Panc1 (cell line): ENCODE measurements around the gene KIZ. TPM values are rescaled to one million over a fixed set of nuclear protein-coding genes. Genes with fewer than 3 reads are reported as not detected.

Experiments
- ATAC-seq: fragments of 200-7000 bp; cut with Tn5 transposase; 2 replicates; pipeline ENCODE4 v1.9.1; 2020; ENCODE audit warnings: mild to moderate bottlenecking, moderate library complexity
- BruUV-seq: library from RNA; stranded (reverse); fragments of 400-500 nt; replicated peaks from 2 replicates; lab custom pipeline; 2021; lab: Mats Ljungman, UMichigan
- CTCF ChIA-PET: fragments of 300-600 bp; sonication (Branson Sonifier 250); formaldehyde crosslinking; loops from one replicate; lab custom pipeline; 2022; ENCODE audit warnings: antibody characterized with exemption; lab: Charles Lee
- POLR2A ChIA-PET: fragments of 300-600 bp; sonication (Branson Sonifier 250); formaldehyde crosslinking; loops from one replicate; lab custom pipeline; 2022; ENCODE audit warnings: antibody characterized with exemption; lab: Charles Lee
- DNase-seq: peaks from one replicate; pipeline ENCODE4 v3.0.0-alpha.2; 2010; ENCODE audit warnings: low read depth, low spot score
- H3K27ac ChIP-seq: 2 replicates; pipeline ENCODE4 v1.5.1; 2011; ENCODE audit warnings: mild to moderate bottlenecking, low read length, inconsistent platforms
- H3K27me3 ChIP-seq: fragments of 200-500 bp; sonication (Bioruptor generic); 2 replicates; pipeline ENCODE4 v1.6.0; 2014; ENCODE audit warnings: low read length, inconsistent platforms; ENCODE audit not compliant: control insufficient read depth, insufficient read depth
- H3K36me3 ChIP-seq: fragments of 200-500 bp; sonication (Bioruptor generic); 2 replicates; pipeline ENCODE4 v1.5.1; 2014; ENCODE audit warnings: inconsistent platforms, mild to moderate bottlenecking, low read length, moderate library complexity; ENCODE audit not compliant: control insufficient read depth, insufficient read depth
- H3K4me1 ChIP-seq: 2 replicates; pipeline ENCODE4 v1.5.1; 2011; ENCODE audit warnings: inconsistent platforms, mild to moderate bottlenecking, low read length, moderate library complexity; ENCODE audit not compliant: control insufficient read depth, insufficient read depth
- H3K4me3 ChIP-seq, 2 experiments: 2 replicates each; pipeline ENCODE4 v1.5.1; 2011 to 2012; ENCODE audit warnings: low read depth in 2 of 2, low read length in 2 of 2, mild to moderate bottlenecking in 2 of 2, inconsistent platforms in 1 of 2, moderate library complexity in 1 of 2
- H3K9me3 ChIP-seq: fragments of 200-500 bp; sonication (Bioruptor generic); 2 replicates; pipeline ENCODE4 v1.5.1; 2014; ENCODE audit warnings: low read depth, mild to moderate bottlenecking, inconsistent platforms, low read length, moderate library complexity; ENCODE audit not compliant: control insufficient read depth, insufficient read depth
- POLR2AphosphoS5 ChIP-seq: IDR thresholded peaks from 2 replicates; pipeline ENCODE4 v1.6.1; 2012; ENCODE audit warnings: mild to moderate bottlenecking, low read depth, low read length, moderate library complexity
- SIN3A ChIP-seq: IDR thresholded peaks from 2 replicates; pipeline ENCODE4 v1.6.1; 2012; ENCODE audit warnings: low read depth, mild to moderate bottlenecking, low read length, moderate library complexity, borderline replicate concordance; ENCODE audit not compliant: insufficient read depth
- TCF7L2 ChIP-seq: IDR thresholded peaks from 2 replicates; pipeline ENCODE4 v1.6.1; 2011; ENCODE audit warnings: mild to moderate bottlenecking, low read depth, low read length, inconsistent platforms
- in situ Hi-C: cut with HindIII; loops from 2 replicates; pipeline ENCODE4 v1.10.0; 2016; ENCODE audit warnings: low sequenced_read_pairs, low pct_unique_long_range_greater_than_20kb
- intact Hi-C: fragments of 100-400 bp; cut with micrococcal nuclease; formaldehyde crosslinking; loops from one replicate; pipeline ENCODE4 v1.10.0; 2022; ENCODE audit not compliant: unreplicated experiment
- total RNA-seq: library from RNA; stranded (reverse); gene quantifications from one replicate; pipeline ENCODE4 v1.2.1, GENCODE V29; 2021; ENCODE audit not compliant: unreplicated experiment
- TF ChIP-seq, protein P1 (sequence below): fragments of 450-650 bp; IDR thresholded peaks from 2 replicates; pipeline ENCODE4 v1.5.1; 2017; ENCODE audit warnings: mild to moderate bottlenecking
- TF ChIP-seq, protein P2 (sequence below), 2 experiments: IDR thresholded peaks; 2 replicates each; pipeline ENCODE4 v1.6.1; 2011 to 2012; ENCODE audit warnings: low read depth in 2 of 2, control low read depth in 1 of 2, low read length in 1 of 2, mild to moderate bottlenecking in 1 of 2, moderate library complexity in 1 of 2; ENCODE audit not compliant: insufficient read depth in 1 of 2

The KIZ gene
- total RNA-seq, 1 experiment from 2014 or later: 6.5 TPM

DNA sequence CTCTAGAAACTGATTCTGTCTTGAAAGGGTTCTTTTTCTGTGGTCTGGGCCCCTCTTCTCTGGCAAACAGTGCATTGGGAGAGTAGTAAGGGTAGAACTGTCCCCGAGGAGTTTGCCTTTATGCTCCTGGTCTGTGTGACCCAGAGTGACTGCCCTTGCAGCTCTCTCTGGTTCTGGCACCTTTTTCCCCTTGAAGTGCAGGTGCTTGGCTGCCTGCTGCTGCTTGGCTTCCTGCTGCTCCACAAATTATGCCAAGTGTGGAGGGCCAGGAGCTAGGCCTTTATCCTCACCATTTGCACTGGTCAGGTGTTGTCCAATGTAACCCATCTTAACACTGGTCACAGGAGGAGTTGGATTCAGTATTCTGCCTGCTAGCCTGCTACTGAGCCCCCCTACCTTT lies 11.2 kb downstream of the KIZ start:
- H3K27me3 ChIP-seq: no peaks in the 10 kb centered on the region
- no peaks in the 10 kb centered on the region for H3K36me3 ChIP-seq
- BruUV-seq: no TSS peak
- no peak for TF ChIP-seq POLR2AphosphoS5
- TF ChIP-seq, protein P1, sequence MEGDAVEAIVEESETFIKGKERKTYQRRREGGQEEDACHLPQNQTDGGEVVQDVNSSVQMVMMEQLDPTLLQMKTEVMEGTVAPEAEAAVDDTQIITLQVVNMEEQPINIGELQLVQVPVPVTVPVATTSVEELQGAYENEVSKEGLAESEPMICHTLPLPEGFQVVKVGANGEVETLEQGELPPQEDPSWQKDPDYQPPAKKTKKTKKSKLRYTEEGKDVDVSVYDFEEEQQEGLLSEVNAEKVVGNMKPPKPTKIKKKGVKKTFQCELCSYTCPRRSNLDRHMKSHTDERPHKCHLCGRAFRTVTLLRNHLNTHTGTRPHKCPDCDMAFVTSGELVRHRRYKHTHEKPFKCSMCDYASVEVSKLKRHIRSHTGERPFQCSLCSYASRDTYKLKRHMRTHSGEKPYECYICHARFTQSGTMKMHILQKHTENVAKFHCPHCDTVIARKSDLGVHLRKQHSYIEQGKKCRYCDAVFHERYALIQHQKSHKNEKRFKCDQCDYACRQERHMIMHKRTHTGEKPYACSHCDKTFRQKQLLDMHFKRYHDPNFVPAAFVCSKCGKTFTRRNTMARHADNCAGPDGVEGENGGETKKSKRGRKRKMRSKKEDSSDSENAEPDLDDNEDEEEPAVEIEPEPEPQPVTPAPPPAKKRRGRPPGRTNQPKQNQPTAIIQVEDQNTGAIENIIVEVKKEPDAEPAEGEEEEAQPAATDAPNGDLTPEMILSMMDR: no peak
- TF ChIP-seq, protein P2, sequence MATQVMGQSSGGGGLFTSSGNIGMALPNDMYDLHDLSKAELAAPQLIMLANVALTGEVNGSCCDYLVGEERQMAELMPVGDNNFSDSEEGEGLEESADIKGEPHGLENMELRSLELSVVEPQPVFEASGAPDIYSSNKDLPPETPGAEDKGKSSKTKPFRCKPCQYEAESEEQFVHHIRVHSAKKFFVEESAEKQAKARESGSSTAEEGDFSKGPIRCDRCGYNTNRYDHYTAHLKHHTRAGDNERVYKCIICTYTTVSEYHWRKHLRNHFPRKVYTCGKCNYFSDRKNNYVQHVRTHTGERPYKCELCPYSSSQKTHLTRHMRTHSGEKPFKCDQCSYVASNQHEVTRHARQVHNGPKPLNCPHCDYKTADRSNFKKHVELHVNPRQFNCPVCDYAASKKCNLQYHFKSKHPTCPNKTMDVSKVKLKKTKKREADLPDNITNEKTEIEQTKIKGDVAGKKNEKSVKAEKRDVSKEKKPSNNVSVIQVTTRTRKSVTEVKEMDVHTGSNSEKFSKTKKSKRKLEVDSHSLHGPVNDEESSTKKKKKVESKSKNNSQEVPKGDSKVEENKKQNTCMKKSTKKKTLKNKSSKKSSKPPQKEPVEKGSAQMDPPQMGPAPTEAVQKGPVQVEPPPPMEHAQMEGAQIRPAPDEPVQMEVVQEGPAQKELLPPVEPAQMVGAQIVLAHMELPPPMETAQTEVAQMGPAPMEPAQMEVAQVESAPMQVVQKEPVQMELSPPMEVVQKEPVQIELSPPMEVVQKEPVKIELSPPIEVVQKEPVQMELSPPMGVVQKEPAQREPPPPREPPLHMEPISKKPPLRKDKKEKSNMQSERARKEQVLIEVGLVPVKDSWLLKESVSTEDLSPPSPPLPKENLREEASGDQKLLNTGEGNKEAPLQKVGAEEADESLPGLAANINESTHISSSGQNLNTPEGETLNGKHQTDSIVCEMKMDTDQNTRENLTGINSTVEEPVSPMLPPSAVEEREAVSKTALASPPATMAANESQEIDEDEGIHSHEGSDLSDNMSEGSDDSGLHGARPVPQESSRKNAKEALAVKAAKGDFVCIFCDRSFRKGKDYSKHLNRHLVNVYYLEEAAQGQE (IDR thresholded peaks at IDR 0.05; ENCODE audit: insufficient read depth in 1 of 2, low read depth in 2 of 2, low read length in 1 of 2): no peak
- TF ChIP-seq SIN3A: no peak
- H3K4me1 ChIP-seq: no peaks in the 10 kb centered on the region
- no peak overlapping the region for H3K4me3 ChIP-seq
- no peaks in the 10 kb centered on the region for H3K9me3 ChIP-seq
- DNase-seq: no peak
- CTCF ChIA-PET: no interaction called here
- intact Hi-C loops (no loop called here), in situ Hi-C loops (no loop called here)
- POLR2A ChIA-PET: no interaction called here
- H3K27ac ChIP-seq: no peak overlapping the region
- no peak for ATAC-seq

DNA sequence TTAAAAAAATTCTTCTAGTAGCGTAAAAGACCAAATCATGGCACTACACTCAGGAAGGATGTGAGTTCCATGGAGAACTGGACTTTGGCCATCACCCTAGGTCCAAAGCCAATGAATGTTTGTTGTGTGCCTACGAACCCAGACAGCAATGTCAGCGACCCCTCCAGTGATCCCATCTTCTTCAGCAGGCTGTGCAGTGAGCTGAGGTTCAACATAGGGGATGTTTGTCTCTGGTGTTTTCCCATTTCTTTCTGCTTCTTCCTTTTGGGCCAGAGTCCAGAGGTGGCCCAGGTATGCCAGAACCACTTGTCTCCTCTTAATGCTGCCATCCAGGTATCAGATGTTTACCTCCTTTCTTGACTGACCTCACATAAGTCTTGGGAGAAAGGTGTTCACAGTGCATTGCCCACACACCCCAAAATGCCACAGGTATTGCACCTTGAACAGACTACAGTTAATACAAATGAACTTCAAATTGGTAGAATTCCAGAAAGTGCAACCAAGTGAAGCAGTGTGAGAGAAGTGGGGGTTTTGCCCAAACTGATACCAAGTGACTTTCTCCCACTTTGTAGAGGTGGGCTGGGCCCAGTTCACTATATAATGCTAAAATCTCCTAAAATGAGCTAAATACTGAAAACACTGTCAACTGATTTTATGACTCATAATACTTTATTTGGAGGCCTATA lies 14.1 kb downstream of the KIZ start:
- Histone ChIP-seq H3K4me1 (no peaks in the 10 kb centered on the region), H3K27me3 (no peaks in the 10 kb centered on the region), H3K9me3 (no peaks in the 10 kb centered on the region), H3K27ac (no peak overlapping the region), H3K4me3 (no peak overlapping the region), H3K36me3 (no peaks in the 10 kb centered on the region)
- TF ChIP-seq, protein P2 (IDR thresholded peaks at IDR 0.05; ENCODE audit: insufficient read depth in 1 of 2, low read depth in 2 of 2, low read length in 1 of 2): no peak
- TF ChIP-seq SIN3A (no peak), POLR2AphosphoS5 (no peak), TCF7L2 (no peak)
- intact Hi-C loops: no loop called here
- DNase-seq: no peak
- ChIA-PET POLR2A (no interaction called here), CTCF (no interaction called here)
- no peak for ATAC-seq
- BruUV-seq: no TSS peak
- in situ Hi-C loops: no loop called here
